Gastrocnemius medialis (tissue), 4 donors: Measurements from ENCODE around the gene DDX53. TPM values are rescaled to one million over a fixed set of nuclear protein-coding genes. Genes with fewer than 3 reads are reported as not detected.

Experiments used
- ATAC-seq, 2 donors: fragments of 150-250 bp; one replicate each; pipeline ENCODE4 v1.9.1; 2016
- DNase-seq, 2 donors: peaks; one replicate each; pipeline ENCODE4 v3.0.0-alpha.2; 2019
- H3K27ac ChIP-seq, 4 donors: fragments of 200-600 bp; sonication (generic); 1 replicate in 1 of 4; 2 replicates in 3 of 4; pipeline ENCODE4 v1.5.1; 2016 to 2018; ENCODE audit warnings: mild to moderate bottlenecking in 2 of 4, moderate library complexity in 1 of 4
- H3K27me3 ChIP-seq, 3 donors: fragments of 200-600 bp; sonication (generic) in 2 of 3; 1 replicate in 1 of 3; 2 replicates in 2 of 3; pipeline versions ENCODE4 v1.5.1 to v1.6.0; 2016 to 2019; ENCODE audit warnings: mild to moderate bottlenecking in 1 of 3, moderate library complexity in 1 of 3
- H3K36me3 ChIP-seq, 2 donors: fragments of 200-600 bp; sonication (generic) in 1 of 2; one replicate each; pipeline ENCODE4 v1.5.1; 2017 to 2018
- H3K4me1 ChIP-seq, 2 donors: fragments of 200-600 bp; sonication (generic) in 1 of 2; one replicate each; pipeline ENCODE4 v1.5.1; 2016 to 2017; ENCODE audit warnings: mild to moderate bottlenecking in 2 of 2
- H3K4me3 ChIP-seq, 4 donors: fragments of 200-600 bp; sonication (generic) in 3 of 4; 1 replicate in 1 of 4; 2 replicates in 3 of 4; pipeline ENCODE4 v1.5.1; 2016 to 2019; ENCODE audit warnings: mild to moderate bottlenecking in 2 of 4
- H3K9me3 ChIP-seq, 3 donors: fragments of 200-600 bp; sonication (generic) in 2 of 3; 1 replicate in 1 of 3; 2 replicates in 2 of 3; pipeline ENCODE4 v1.5.1; 2016 to 2019
- POLR2A ChIP-seq, 2 donors: fragments of 450-650 bp; IDR thresholded peaks; one replicate each; pipeline ENCODE4 v1.6.1; 2017; ENCODE audit warnings: antibody characterized with exemption in 2 of 2, mild to moderate bottlenecking in 2 of 2, moderate library complexity in 2 of 2
- in situ Hi-C, 4 donors: fragments of 200-750 bp; cut with MboI; loops; one replicate each; pipeline versions ENCODE4 v1.15.0 to v1.8.0; 2017; ENCODE audit warnings: low sequenced_read_pairs in 4 of 4
- intact Hi-C: fragments of 100-400 bp; cut with DNase I; formaldehyde crosslinking; loops from one replicate; pipeline ENCODE4 v1.15.1; 2023; ENCODE audit warnings: low total_unique reads
- total RNA-seq, 4 donors: library from RNA; depleted of rRNA; stranded (reverse); fragments of >200 nt; gene quantifications; one replicate each; pipeline versions ENCODE4 v1.1.0 to v1.2.3, GENCODE V29; 2016
- TF ChIP-seq, protein P1 (sequence below), 5 experiments: fragments of 450-650 bp in 3 of 5; fragments of 200-600 bp in 2 of 5; sonication (generic) in 2 of 5; IDR thresholded peaks in 4 of 5; conservative IDR thresholded peaks in 1 of 5; 1 replicate in 4 of 5; 2 replicates in 1 of 5; pipeline ENCODE4 v1.5.1; 2016 to 2019; ENCODE audit warnings: antibody characterized with exemption in 5 of 5, mild to moderate bottlenecking in 3 of 5, moderate library complexity in 3 of 5

The DDX53 gene
- total RNA-seq, 4 donors from 2014 or later = not detected

DNA sequence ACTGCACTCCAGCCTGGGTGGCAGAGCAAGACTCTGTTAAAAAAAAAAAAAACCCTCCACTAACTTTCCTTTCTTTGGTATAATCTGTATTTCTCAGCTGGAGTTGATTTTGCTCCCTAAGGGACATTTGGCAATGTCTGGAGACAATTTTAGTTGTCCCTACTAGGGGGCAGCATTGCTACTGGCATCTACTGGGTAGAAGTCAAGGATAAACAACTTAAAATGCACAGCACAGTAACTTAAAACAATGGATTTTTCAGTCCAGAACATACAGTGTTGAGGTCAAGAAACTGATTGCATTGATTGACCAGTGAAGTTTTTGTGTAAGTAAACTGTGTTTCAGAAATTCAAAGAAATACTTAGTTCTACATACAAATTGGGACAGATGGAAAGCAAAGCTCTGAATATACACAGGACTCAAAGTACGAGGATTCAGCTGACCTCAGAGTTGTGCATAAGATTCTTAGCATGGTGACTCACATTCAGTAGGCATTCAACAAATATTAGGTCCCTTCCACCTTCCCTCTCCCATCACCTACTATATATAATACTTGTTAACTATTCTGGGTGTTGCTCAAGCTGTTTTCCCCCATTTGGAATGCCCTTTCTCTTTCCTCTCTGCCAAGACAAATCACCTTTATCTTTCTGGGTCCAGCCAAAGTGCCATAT, 8.8 kb downstream of the DDX53 start:
- no peaks in the 10 kb centered on the region for H3K9me3 ChIP-seq
- H3K4me3 ChIP-seq = no peak overlapping the region
- H3K36me3 ChIP-seq = no peaks in the 10 kb centered on the region
- H3K4me1 ChIP-seq = no peaks in the 10 kb centered on the region
- in situ Hi-C loops (no loop called here), intact Hi-C loops (no loop called here)
- no peak overlapping the region for H3K27ac ChIP-seq
- no peak for ATAC-seq
- no peaks in the 10 kb centered on the region for H3K27me3 ChIP-seq
- TF ChIP-seq, protein P1, sequence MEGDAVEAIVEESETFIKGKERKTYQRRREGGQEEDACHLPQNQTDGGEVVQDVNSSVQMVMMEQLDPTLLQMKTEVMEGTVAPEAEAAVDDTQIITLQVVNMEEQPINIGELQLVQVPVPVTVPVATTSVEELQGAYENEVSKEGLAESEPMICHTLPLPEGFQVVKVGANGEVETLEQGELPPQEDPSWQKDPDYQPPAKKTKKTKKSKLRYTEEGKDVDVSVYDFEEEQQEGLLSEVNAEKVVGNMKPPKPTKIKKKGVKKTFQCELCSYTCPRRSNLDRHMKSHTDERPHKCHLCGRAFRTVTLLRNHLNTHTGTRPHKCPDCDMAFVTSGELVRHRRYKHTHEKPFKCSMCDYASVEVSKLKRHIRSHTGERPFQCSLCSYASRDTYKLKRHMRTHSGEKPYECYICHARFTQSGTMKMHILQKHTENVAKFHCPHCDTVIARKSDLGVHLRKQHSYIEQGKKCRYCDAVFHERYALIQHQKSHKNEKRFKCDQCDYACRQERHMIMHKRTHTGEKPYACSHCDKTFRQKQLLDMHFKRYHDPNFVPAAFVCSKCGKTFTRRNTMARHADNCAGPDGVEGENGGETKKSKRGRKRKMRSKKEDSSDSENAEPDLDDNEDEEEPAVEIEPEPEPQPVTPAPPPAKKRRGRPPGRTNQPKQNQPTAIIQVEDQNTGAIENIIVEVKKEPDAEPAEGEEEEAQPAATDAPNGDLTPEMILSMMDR (IDR thresholded peaks at IDR 0.05 in 4 of 5, conservative IDR thresholded peaks at IDR 0.05 in 1 of 5) = no peak
- no peak for TF ChIP-seq POLR2A (IDR thresholded peaks at IDR 0.05)
- DNase-seq = no peak

DNA sequence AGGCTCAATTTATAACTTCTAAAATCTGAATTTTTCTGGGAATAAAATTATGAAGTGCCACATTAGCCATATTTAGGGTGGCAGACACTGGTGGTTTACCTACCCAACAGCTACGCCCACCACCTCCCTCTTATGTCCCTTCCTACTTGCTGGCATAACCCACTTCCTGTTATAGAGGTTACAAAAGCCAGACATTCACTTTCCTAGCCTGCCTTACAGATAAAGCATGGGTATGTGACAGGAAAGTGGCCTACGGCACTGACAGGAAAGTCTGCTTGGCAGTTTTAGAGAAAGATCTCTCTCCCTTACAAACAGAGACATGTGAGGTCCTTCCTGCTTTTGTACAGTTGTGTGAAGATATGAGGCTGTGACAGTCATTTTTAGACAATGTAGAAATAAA, 12.4 kb downstream of the DDX53 start:
- Histone ChIP-seq H3K36me3 (no peaks in the 10 kb centered on the region), H3K27me3 (no peaks in the 10 kb centered on the region), H3K4me1 (no peaks in the 10 kb centered on the region), H3K4me3 (no peak overlapping the region), H3K9me3 (no peaks in the 10 kb centered on the region), H3K27ac (no peak overlapping the region)
- in situ Hi-C loops (no loop called here), intact Hi-C loops (no loop called here)
- no peak for ATAC-seq
- no peak for DNase-seq
- TF ChIP-seq POLR2A (IDR thresholded peaks at IDR 0.05) = no peak
- TF ChIP-seq, protein P1 (IDR thresholded peaks at IDR 0.05 in 4 of 5, conservative IDR thresholded peaks at IDR 0.05 in 1 of 5) = no peak

DNA sequence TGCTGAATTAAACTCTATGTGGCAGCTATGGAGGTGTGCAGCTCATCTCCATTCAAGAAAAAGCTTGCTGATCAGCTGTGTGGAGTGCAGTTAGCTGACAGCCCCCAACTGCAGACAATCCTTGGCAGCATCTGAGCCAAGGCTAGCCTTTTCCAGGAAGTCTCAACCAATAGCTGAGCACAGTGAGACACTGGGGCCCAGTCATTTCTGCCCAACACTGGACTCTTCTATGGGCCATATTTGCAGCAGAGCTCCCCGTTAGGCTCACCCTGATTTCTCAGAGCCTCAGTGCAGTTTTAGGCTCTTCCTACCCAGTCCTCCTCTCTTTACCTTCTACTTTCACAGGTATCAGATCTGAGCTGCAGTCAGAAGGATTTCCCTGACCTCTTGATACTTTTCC, 12.9 kb downstream of the DDX53 start:
- DNase-seq = no peak
- Histone ChIP-seq H3K4me1 (no peaks in the 10 kb centered on the region), H3K27me3 (no peaks in the 10 kb centered on the region), H3K9me3 (no peaks in the 10 kb centered on the region), H3K27ac (no peak overlapping the region), H3K4me3 (no peak overlapping the region), H3K36me3 (no peaks in the 10 kb centered on the region)
- TF ChIP-seq POLR2A (IDR thresholded peaks at IDR 0.05) = no peak
- TF ChIP-seq, protein P1 (IDR thresholded peaks at IDR 0.05 in 4 of 5, conservative IDR thresholded peaks at IDR 0.05 in 1 of 5) = no peak
- intact Hi-C loops = no loop called here
- in situ Hi-C loops = no loop called here
- ATAC-seq = no peak

DNA sequence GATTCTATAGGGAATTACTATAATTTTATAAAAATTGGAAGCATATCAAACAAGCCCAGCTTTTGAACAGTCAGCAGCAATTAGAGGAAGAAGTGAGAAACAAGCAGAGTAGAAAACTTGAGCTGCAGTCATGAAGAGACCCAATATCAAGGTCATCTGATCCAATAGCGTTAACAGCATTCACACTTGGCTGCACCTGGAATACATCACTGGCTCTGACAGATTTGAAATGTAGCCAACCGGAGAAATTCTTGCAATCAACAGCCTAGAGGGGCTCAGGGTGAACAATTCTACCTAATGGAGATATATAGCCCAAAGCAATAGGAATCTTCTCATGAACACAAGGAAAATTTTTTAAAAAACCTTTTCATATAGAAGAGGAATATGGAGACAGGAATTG, 13.6 kb downstream of the DDX53 start:
- Histone ChIP-seq H3K4me1 (no peaks in the 10 kb centered on the region), H3K9me3 (no peaks in the 10 kb centered on the region), H3K36me3 (no peaks in the 10 kb centered on the region), H3K27me3 (no peaks in the 10 kb centered on the region), H3K4me3 (no peak overlapping the region), H3K27ac (no peak overlapping the region)
- DNase-seq = no peak
- no peak for TF ChIP-seq POLR2A (IDR thresholded peaks at IDR 0.05)
- TF ChIP-seq, protein P1 (IDR thresholded peaks at IDR 0.05 in 4 of 5, conservative IDR thresholded peaks at IDR 0.05 in 1 of 5) = no peak
- intact Hi-C loops (no loop called here), in situ Hi-C loops (no loop called here)
- ATAC-seq = no peak

DNA sequence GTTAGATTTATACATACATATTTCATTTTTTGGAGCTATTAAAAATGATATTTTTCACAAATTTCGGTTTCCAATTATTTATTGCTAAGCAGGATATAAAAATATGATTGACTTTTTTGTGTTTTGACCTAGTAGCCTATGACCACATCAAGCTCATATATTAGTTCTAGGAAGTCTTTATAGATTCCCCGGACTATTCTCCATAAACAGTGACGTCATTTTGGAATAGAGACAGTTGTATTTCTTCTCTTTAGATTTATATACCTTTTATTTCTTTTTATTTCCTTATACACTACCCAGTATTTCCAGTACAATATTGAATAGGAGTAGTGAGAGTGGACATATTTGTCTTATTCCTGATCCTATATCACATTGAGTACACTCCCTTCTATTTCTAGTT, 31.8 kb downstream of the DDX53 start:
- no peaks in the 10 kb centered on the region for H3K9me3 ChIP-seq
- no peak for ATAC-seq
- no peak overlapping the region for H3K4me3 ChIP-seq
- H3K4me1 ChIP-seq = no peaks in the 10 kb centered on the region
- H3K27ac ChIP-seq = no peak overlapping the region
- intact Hi-C loops (no loop called here), in situ Hi-C loops (no loop called here)
- H3K27me3 ChIP-seq = no peaks in the 10 kb centered on the region
- TF ChIP-seq, protein P1 (IDR thresholded peaks at IDR 0.05 in 4 of 5, conservative IDR thresholded peaks at IDR 0.05 in 1 of 5) = no peak
- TF ChIP-seq POLR2A (IDR thresholded peaks at IDR 0.05) = no peak
- no peak for DNase-seq
- H3K36me3 ChIP-seq = no peaks in the 10 kb centered on the region
